Fibroblast of the aortic adventitia (primary cell): Measurements from ENCODE around the gene HBG2. TPM values are rescaled to one million over a fixed set of nuclear protein-coding genes. Genes with fewer than 3 reads are reported as not detected.

Source experiments
- DNase-seq: peaks from one replicate; pipeline ENCODE4 v3.0.0-alpha.2; 2010; ENCODE audit warnings: low read depth
- H3K4me3 ChIP-seq: 2 replicates; pipeline ENCODE4 v1.5.1; 2011; ENCODE audit warnings: low read depth, mild to moderate bottlenecking, control low read depth, low read length, moderate library complexity
- CTCF ChIP-seq: IDR thresholded peaks from 2 replicates; pipeline ENCODE4 v1.5.1; 2011; ENCODE audit warnings: mild to moderate bottlenecking, low read length, control low read depth, inconsistent platforms; ENCODE audit not compliant: insufficient read depth
- total RNA-seq: library from RNA; depleted of rRNA; stranded (reverse); fragments of >200 nt; gene quantifications from 2 replicates; pipeline ENCODE4 v1.2.3, GENCODE V29; 2012; ENCODE audit warnings: low replicate concordance

HBG2 gene
- total RNA-seq, 1 donor, result not detected

- DNase-seq, result no peak
- TF ChIP-seq CTCF, result no peak
Observed at GRCh38 chr11:5242933-5243815, 11.4 kb downstream of the HBG2 start.

DNA sequence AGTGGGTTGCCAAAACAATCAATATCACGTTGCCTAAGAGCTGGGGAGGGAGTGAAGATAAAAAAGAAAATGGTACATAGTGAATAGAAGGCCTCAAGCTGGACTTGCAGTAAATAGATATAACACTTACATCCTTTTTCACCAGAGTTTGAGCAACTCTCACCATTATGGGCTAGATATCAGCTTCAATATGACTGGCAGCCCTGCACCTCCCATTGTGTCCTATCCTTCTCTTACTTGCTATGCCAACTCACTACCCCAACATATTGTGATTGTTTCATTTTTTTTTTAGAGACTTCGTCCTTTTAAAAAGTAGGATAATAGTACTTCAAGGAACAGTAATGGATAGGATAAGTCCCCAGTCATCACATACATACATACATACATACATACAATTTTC lies 12.4 kb downstream of the HBG2 start:
- peak; percentile 18 for DNase-seq
- no peak for TF ChIP-seq CTCF
- H3K4me3 ChIP-seq, result no peak overlapping the region

More at GRCh38 chr11:5242933-5243815, 11.4 kb downstream of the HBG2 start:
- no peak overlapping the region for H3K4me3 ChIP-seq

GRCh38 chr11:5241458-5241857 lies 13.1 kb downstream of the HBG2 start:
- no peak for TF ChIP-seq CTCF
- no peak for DNase-seq
- no peak overlapping the region for H3K4me3 ChIP-seq

DNA sequence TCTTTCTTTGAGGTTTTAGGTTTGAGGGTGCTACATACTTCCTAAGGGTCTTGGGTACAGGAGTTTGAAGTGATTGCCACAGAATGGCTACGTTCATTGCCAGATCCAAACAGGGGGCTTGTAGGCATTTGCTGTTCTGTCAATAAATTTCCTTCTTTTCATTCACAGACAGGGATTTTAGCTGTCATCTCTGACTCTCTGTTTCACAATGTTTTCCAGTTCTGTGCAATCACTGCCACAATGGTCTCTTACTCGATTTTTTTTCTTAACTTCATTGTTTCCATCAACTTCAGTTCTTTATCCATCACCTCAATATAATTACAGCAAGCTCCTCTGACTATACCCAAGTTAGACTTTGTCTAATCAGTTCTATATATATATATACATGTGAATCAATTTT lies 14.1 kb downstream of the HBG2 start:
- DNase-seq, result no peak
- H3K4me3 ChIP-seq, result no peak overlapping the region
- TF ChIP-seq CTCF, result no peak

- no peak for DNase-seq
- no peak for TF ChIP-seq CTCF
Observed at GRCh38 chr11:5240056-5240455, 14.5 kb downstream of the HBG2 start.

DNA sequence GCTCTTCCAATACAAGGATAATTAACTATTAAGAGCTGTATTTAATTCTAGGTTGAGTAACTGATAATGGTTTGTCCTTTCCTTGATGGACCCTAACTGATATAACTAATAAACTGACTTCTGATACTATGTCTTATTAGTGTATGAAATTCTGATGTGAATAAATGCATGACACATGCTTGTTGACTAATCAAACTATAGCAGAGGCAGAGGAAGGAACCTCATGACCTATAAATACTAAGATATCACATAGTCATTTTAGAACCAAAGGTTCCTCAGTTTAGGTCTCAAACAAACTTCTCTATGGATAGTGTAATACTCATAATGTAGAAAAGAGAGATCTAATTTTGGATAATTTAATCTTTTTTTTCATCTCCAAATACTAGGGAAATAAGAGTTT lies 15.5 kb downstream of the HBG2 start:
- no peak for DNase-seq
- no peak for TF ChIP-seq CTCF
- no peak overlapping the region for H3K4me3 ChIP-seq

More at GRCh38 chr11:5240056-5240455, 14.5 kb downstream of the HBG2 start:
- no peak overlapping the region for H3K4me3 ChIP-seq

- H3K4me3 ChIP-seq, result no peak overlapping the region
- DNase-seq, result no peak
- no peak for TF ChIP-seq CTCF
Observed at GRCh38 chr11:5238486-5238885, 16.1 kb downstream of the HBG2 start.
